GM18502 (cell line): ENCODE data around the gene PROB1.
"Not testable (repeated sequence)": the region's sequence is repeated elsewhere in the genome, so short reads cannot be mapped to it uniquely, and the experiment has no call there.

Experiments used
- ATAC-seq: cut with Tn5 transposase; IDR thresholded peaks from one replicate; pipeline ENCODE4 v1.9.1; 2021; ENCODE audit warnings: mild to moderate bottlenecking; ENCODE audit not compliant: unreplicated experiment, poor library complexity

The PROB1 gene

DNA sequence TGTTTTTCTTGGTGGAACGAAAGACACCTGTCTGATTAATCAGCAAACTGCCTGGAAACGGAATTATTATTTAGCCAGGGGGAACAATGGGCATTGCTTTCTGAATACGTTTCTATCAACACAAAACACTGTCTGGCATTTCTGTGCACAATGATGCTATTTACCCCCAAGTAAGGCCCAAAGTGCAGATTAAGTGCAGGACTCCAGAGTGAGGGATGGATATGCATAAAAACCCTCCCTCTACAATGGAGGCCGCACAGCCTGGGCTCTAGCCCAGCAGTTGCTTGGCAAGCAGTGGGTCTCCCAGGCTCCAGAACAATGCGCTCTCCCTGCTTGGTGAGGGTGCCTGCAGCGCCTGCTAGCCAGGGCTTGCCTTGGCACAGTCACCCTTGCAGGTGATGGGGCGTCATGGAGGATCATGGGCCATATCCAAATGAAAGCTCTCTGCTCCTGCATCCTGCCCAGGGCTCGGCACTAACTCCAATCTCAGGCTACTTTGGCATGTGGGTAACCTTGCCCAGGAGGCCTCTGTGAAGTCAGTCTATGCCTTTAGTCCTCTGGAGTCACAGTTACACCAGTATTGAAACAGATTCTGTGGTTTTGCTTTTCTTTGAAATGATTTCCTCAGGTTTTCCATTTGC lies 20.4 kb upstream of the PROB1 start:
- ATAC-seq: no peak

DNA sequence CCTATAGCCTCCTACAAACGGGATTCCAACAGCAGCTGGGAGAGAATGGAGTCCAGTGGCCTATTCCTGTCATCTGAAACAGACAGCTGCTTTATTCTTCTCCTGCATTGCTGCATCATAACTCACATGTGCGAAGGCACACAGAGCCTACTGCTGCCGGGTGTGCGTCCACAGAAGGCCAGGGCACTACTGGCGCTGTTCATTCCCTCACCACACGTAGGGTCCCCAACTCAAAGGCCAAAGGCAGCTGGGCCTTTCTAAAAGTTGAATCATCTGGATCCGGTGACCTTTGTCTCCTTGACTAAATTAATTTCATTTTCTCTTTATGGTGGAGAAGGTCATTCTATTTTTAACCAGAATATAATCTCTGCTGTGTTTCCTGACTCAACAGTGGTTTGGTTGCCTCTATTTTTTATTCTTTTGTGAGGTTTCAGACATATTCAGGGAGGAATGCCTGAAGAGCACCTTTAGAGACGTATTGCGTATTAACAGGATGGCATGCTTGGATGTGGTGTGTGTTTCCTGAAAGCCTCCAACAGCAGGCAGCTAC lies 19.8 kb upstream of the PROB1 start:
- ATAC-seq: no peak

DNA sequence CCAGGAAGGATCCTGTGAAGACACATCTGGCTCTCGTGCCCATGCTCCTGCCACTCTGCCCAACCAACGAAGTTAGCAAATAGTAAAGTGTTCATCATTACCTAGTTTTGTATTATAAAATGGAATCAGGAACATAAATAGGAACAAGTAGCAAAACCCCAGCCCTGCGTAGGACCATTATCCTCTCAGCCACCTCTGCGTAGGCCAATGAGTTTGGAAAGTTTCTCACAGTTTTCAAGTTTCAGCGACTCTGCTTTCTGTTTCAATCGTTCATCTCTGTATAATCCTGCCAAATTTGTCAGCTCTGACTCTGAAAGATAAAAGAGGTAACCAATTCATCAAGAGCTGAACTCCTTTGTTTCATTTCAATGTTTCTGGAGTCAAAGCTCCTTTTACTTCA lies 19.1 kb upstream of the PROB1 start:
- no peak for ATAC-seq

DNA sequence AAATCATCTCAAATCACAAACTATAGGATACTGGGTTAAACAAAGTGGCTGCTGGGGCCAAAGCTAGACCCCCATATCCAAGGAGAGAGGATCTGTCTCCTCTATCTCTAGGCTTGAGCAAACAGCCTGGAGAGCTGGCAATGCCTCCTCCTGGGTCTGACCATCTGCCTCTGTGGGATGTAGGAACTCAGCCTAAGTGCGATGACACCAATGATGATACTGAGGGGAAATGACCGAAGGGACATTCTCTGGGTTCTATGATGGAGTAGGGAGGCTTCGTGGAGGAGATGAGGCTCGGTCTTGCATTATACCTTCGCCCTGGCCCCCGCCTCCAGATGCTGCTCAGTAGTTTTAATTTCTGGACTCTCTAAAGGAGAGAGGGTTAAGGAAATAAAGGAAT lies 18.2 kb upstream of the PROB1 start:
- no peak for ATAC-seq

DNA sequence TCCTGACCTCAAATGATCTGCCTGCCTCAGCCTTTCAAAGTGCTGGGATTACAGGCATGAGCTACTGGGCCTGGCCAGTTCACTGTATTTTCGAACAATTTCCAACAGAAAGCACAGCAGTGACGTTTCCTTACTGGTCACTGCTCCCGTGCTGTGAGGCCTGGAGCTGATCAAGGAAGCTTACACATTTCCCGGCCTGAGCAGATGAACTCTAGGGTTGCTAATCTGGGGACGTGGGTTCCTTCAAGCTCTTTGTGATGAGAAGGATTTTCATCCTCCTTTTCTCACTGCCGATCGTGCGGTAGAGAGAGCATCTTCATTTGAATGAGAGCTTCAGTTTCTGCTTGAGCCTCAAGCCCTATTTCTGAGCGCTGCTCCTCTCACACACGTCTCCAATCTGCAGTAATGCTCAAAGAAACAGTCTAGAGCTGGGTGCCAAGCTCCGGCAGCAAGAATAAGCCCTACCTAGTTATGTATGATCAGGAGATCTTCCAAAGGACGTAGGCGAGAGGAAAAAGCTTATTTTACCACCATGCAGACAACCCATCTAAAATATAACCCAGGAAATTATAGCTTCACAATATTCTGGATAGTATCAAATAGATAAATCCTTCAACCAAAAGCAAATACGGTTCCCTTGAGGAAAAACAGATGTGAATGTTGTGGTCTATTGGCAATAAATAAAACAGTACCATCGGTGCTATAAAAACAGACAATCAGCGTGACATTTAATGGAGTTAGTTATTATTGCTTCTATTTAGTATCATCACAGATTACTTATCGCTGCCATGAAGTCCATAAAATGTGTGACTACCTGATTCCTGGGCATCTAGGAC lies 16.3 kb upstream of the PROB1 start:
- no peak for ATAC-seq

DNA sequence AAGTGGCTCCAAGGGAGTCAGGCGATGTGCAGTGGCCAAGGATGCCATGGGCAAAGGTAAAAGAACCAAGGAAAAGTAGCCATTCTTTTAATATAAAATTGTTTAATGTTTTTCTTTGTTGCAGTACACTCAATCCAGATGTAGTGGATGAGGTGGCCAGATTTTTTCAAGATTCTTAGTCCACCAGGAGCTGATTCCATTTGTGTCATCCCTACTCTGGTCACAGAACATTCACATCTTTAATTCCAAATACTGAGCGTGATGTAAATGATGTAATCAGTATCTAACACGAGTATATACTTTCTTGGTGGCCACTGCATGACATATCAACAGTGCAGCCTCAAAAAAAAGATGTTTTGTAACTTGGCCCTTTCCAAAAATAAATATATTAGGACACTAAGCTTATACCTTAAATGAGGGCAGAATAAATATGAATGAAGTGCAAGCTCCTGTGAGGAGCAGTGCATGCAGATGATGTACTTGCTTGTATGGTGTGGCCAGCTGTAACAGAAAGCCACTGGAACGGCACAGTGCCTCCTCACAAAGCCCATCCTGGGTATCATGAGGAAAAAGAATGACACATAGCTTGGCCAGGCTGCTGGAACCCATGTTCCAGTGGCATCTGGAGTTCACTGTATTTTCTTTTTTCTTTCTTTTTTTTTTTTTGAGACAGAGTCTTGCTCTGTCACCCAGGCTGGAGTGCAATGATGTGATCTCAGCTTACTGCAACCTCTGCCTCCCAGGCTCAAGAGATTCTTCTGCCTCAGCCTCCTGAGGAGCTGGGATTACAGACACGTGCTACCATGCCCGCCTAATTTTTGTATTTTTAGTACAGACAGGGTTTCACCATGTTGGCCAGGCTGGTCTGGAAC lies 15.5 kb upstream of the PROB1 start:
- no peak for ATAC-seq

DNA sequence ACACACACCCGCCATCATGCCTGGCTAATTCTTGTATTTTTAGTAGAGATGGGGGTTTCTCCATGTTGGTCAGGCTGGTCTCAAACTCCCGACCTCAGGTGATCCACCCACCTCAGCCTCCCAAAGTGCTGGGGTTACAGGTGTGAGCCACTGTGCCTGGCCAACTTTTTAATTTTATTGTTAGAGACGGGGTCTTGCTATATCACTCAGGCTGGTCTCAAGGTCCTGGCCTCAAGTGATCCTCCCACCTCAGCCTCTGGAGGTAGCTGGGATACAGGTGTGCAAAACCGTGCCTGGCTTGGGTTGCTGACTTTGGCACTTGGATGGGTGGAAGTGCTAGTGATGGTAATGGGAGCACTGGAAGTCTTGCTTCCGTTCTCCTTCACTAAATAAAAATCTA lies 14.2 kb upstream of the PROB1 start:
- ATAC-seq: not testable (repeated sequence)

DNA sequence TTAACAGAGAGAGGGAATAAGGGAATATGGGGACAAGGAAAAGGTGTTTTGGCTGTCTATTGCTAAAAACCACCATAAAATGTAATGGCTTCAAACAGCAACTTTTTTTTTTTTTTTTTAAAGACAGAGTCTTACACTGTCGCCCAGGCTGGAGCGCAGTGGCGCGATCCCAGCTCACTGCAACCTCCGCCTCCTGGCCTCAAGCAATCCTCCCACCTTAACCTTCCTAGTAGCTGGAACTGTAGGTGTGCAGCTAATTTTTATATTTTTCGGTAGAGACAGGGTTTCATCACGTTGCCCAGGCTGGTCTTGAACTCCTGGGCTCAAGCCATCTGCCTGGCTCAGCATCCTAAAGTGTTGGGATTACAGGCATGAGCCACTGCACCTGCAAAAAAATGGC lies 13.3 kb upstream of the PROB1 start:
- no peak for ATAC-seq

DNA sequence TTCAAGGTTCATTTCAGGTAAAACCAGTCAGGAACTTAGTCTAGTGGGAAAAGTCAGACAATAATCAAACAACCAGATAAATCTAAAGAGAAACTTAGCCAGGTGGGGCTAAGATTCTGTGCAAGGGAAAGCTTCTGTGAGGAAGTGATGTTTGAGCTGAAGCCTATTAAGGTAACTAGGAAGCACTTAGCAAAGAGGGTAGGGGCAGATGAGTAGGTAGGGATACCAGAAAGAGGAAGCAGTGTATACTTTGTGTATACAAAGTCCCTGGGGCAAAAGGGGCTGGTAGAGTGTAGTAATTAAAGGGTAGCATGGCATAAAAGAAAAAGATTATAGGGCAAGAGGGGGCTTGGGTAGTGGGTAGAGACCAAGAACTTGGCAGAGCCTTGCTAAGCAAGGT lies 12.6 kb upstream of the PROB1 start:
- ATAC-seq: no peak

DNA sequence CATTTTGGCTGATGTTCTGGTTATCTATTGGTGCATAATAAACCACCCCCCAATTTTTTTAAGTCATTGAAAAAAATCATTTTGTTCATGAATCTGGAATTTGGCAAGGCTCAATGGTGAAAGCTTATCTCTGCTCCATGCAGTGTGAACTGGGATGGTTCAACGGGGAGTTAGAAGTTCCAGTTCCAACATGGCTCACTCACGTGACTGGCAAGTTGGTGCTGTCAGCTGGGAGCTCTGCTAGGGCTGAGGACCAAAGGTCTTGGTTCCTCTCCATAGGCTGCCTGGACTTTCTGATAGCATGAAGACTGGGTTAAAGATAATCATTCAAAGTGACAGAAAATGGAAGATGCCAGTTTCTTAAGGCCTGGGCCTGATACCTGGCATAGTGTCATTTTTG lies 12.1 kb upstream of the PROB1 start:
- ATAC-seq: no peak

DNA sequence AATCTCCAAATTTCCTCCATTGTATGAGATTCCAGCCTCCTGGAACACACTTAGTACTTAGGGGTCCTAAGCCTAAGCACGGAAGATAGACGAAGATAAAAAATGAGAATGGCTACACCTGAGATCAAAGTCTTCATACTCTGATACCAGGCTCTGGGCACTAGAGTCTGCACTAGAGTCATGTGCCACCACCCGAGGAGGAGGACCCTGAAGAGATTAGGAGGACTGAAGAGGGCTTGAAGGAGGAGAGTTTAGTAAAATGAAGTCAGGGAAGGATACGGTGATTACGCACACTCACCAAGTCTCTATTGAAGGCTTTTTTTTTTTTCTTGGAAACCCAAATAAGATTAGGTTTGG lies 9.6 kb upstream of the PROB1 start:
- no peak for ATAC-seq

DNA sequence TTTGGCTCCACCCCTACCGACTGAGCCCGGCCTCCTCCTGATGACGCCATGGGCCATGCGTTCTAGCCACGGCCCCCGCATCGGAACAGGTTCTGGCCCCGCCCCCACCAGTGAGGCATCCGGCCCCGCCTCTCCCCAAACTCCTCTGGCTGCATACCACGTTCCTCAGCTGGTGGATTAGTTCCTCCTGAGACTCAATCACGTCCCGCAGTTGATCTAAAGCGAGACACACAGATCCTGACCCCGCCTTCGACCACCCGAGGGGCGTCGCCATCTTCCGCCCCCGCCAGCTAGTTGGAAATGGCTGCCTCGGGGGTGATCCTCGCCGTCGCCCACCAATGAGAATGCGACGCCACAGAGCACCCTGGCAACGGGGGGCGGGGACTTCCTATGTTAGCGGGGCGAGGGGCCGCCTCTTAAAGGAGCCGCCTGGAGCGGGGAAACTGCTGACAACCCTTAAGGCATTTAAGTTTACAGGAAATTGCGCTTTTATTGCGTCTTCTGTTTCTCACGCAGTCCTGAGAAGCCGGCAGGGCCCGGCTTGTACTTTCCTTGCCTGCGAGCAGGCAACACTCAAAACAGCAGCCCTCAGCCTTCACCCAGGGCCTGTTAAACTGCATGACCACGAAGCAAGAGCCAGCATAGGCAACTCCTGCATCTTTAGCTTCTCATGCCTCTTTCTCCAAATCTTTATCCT lies 9.0 kb upstream of the PROB1 start, which contains the start of gene SPATA24:
Gene SPATA24 (minus strand): TSS at position 303 of the 697 bp plus-strand sequence. CDS start 29 bp downstream, at position 274.
- ATAC-seq: peak; percentile 83

DNA sequence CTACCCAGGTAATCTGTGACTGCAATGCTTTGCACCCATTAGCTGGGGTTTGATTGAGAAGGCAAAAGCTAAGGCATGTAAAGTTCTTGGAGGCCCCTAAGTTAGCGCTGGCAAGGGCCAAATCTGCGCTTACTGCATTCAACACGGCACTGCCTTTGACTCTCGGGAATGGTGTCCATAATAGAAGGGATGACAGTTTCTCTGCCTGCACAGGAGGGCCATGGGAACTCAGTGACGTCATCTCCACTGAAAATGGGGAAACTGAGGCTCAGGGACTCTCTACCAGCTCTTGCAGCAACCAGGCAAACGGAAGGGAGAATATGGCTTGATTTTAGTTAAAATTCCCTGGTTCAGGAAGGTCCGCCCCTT lies 8.5 kb upstream of the PROB1 start:
- no peak for ATAC-seq

DNA sequence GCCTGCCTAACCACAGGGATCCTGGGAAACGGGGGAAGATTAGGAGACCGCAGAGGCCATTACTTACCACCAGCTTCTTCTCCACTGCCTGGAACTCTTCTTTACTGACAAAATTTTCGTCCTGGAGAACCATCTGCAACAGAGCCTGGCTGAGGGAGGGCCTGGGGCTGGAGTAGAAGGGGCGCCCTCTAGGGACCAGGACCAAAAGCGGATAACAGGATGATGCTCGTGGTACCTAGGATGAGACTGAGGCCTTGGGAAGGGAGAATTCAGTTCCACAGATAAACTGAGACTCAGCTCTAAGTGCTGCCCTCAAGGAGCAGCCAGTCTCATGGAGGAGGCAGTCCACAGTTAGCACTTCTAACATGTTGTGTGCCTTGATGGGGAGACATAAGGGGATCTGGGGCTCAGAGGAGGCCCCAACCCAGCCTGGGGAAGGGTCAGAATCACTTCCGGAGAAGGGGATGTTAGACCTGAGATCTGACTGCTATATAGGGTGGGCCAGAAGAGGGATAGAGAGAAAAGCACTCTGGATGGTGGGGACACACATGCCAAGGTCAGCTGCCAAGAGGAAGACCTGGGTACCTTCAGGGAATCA lies 7.8 kb upstream of the PROB1 start:
- no peak for ATAC-seq

DNA sequence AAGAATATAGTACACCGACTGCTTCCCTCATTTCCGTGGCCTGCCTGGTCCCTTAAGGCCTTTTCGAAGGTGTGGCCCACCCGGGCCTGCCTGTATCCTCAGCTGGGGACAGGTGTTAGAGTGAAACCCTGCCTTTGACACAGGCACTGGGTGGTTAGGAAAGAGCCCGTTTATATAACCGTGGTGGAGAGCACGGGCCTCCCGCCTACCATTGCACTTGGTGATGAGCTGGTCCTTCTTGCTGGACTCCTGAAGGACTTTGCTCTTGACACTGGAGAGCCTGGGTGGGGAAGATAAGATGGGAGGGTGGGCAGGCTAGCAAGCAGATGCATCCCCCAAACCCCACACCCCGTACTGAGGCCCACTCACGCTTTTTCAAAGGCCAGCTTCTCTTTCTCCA lies 6.6 kb upstream of the PROB1 start:
- ATAC-seq: no peak

DNA sequence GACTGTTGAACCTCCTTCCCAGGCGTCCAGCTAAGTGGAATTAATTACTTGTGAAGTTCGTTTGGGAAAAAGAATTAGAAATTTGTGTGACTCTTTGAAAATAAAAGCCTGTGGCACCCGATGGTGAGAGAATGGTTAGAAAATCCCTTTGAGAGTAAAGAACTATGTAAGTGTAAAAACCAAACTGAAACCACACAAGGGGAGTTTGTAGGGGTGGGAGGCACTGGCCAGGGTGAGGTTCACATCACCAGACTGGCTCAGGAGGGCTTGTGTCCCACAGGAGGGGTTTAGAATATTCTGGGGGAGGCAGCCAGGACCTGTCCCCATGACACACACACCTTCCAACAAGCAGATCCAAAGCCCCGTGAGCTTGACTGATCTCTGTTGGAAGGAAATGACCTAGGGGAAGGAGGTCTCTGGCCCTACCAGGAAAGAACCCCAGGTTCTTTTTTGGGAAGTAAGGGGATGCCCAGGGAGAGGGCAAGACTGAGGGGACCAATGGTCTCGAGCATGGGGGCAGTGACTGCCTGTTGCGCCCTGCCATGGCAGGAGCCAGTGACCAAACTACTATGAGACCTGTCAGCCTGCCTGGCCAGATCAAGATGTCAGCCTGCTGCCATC lies 4.7 kb upstream of the PROB1 start:
- peak; percentile 32 for ATAC-seq

DNA sequence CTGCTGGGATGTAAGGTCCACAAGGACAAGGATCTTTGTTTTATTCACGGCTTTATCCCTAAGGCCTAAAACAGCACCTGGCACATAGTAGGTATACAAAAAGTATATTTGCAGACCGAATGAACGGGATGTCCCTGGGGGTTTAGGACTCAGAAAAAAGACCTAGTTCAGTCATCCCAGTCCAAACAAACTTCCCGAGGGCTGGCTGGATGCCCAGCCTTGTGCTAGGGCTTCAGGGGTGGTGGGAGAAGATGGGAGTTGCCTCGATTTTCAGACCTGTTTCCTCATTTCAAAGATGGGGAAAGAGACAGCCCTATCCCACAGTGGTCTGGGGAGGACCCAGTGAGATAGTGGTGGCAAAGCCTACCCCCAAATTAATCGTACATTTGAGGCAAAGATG lies 3.0 kb upstream of the PROB1 start:
- no peak for ATAC-seq

DNA sequence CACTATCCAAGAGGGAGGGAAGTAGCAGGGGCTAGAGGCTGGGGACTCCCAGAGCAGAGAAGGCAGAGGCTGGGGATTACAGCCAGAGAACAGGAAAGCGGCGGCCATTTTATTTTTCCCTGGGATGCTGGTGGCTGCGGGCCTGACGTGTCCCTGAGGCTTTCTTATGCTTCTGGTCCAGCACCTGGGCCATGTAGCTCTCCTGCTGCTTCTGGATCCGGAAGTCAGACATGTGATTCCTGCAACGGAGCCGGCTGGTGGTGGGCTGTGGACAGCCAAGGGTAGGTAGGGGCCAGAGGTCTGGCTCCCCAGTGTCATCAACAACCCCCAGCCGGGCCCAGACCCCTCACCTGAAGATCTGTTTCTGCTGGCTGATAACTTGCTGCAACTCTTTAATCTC lies 1.8 kb upstream of the PROB1 start:
- ATAC-seq: no peak

DNA sequence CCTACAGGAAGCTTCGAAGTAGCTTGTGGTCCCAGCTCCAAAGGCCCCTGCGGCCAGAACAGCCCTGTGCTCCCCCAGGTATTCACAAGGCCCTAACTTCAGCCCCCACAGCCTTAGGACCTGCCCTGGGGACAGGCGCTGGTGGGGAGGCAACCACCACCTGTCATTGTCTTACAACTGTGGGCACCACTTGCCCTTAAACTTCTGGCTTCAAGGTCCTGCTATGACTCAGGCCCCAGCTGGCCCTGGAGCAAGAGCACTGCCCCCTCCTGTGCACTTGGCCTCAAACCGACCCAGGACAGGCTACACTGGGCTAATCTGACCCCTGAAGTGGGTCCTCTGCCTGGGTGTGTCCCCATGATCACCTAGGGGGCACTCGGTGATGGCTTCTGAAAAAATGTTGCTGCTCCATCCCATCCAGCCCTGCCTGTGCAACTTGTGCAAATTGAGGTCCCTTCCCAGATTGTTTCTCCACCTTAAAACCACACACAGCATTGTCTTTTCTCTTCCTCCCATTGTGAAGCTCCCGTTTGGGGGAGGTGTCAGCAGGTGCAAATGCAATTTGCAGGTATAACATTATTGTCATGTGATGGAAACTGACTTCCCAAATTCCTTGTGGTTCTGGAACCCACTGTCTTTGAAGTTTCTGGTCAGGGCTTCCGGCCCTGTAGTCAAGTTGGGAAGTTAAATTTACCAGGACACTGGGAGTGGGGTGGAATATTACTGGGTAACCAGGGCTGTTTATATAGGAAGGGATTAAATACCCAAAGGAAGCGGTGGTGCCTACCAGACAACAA lies 1.1 kb upstream of the PROB1 start:
- ATAC-seq: no peak
